B cell (primary cell): ENCODE measurements around the gene KIAA0753. TPM values are rescaled to one million over a fixed set of nuclear protein-coding genes. Genes with fewer than 3 reads are reported as not detected.
"Not testable (repeated sequence)": the region's sequence is repeated elsewhere in the genome, so short reads cannot be mapped to it uniquely, and the experiment has no call there.

Source experiments
- ATAC-seq: fragments of 200-7000 bp; cut with Tn5 transposase; one replicate; pipeline ENCODE4 v1.10.0; 2021; ENCODE audit warnings: low read depth, mild to moderate bottlenecking, moderate number of reproducible peaks, moderate library complexity
- CTCF ChIA-PET: fragments of 350-600 bp; sonication (Branson Sonifier 250); formaldehyde crosslinking; loops from one replicate; lab custom pipeline; 2021; ENCODE audit warnings: antibody characterized with exemption, inconsistent platforms; lab: Charles Lee
- POLR2A ChIA-PET: fragments of 350-600 bp; sonication (Branson Sonifier 250); formaldehyde crosslinking; loops from one replicate; lab custom pipeline; 2021; ENCODE audit warnings: antibody characterized with exemption; lab: Charles Lee
- DNase-seq: peaks from one replicate; pipeline ENCODE4 v3.0.0; 2013
- H2AFZ ChIP-seq: 2 replicates; pipeline ENCODE4 v1.6.1; 2012; ENCODE audit warnings: mild to moderate bottlenecking, low read depth, low read length; ENCODE audit not compliant: insufficient read depth, poor library complexity, severe bottlenecking
- H3K27ac ChIP-seq, 2 donors: 1 replicate in 1 of 2; 2 replicates in 1 of 2; pipeline ENCODE4 v1.5.1; 2012 to 2013; ENCODE audit warnings: low read length in 2 of 2, mild to moderate bottlenecking in 2 of 2, moderate library complexity in 1 of 2
- H3K27me3 ChIP-seq, 4 experiments: fragments of 200-600 bp in 1 of 4; sonication (generic) in 1 of 4; replicated peaks in 1 of 4; 1 replicate in 2 of 4; 2 replicates in 2 of 4; pipeline versions ENCODE4 v1.6.1 to v1.7.0; 2013 to 2016; ENCODE audit warnings: low read length in 3 of 4, mild to moderate bottlenecking in 2 of 4, mixed read lengths in 1 of 4, moderate library complexity in 1 of 4; ENCODE audit not compliant: insufficient read depth in 4 of 4, control insufficient read depth in 3 of 4; ENCODE audit errors: control extremely low read depth in 1 of 4
- H3K36me3 ChIP-seq, 2 experiments: replicated peaks in 1 of 2; 1 replicate in 1 of 2; 2 replicates in 1 of 2; pipeline versions ENCODE4 v1.6.1 to v1.7.1; 2013; ENCODE audit warnings: low read length in 1 of 2; ENCODE audit not compliant: insufficient read depth in 2 of 2, control insufficient read depth in 1 of 2; ENCODE audit errors: control extremely low read depth in 1 of 2, extremely low read depth in 1 of 2
- H3K4me1 ChIP-seq, 2 donors: fragments of 200-600 bp in 1 of 2; sonication (generic) in 1 of 2; 1 replicate in 1 of 2; 2 replicates in 1 of 2; pipeline versions ENCODE4 v1.5.1 to v1.6.1; 2013 to 2017; ENCODE audit warnings: low read length in 2 of 2; ENCODE audit not compliant: control insufficient read depth in 2 of 2, insufficient read depth in 2 of 2
- H3K4me2 ChIP-seq: replicated peaks from 2 replicates; pipeline ENCODE3; 2012; ENCODE audit warnings: mild to moderate bottlenecking, low read depth, low read length; ENCODE audit not compliant: poor library complexity, severe bottlenecking
- H3K4me3 ChIP-seq, 5 experiments: fragments of 200-600 bp in 1 of 5; sonication (generic) in 1 of 5; 1 replicate in 3 of 5; 2 replicates in 2 of 5; pipeline versions ENCODE4 v1.5.1 to v1.7.0; 2011 to 2016; ENCODE audit warnings: low read length in 4 of 5, mild to moderate bottlenecking in 4 of 5, low read depth in 2 of 5, control low read depth in 1 of 5, moderate library complexity in 1 of 5; ENCODE audit not compliant: insufficient read depth in 1 of 5; ENCODE audit errors: control extremely low read depth in 1 of 5, extremely low read depth in 1 of 5
- H3K79me2 ChIP-seq: fragments of 200-600 bp; sonication (generic); one replicate; pipeline ENCODE4 v1.6.0; 2016; ENCODE audit warnings: low read length; ENCODE audit not compliant: control insufficient read depth, insufficient read depth
- H3K9ac ChIP-seq: fragments of 200-600 bp; sonication (generic); 2 replicates; pipeline ENCODE4 v1.6.1; 2017; ENCODE audit warnings: mild to moderate bottlenecking, low read length, moderate library complexity
- H3K9me3 ChIP-seq, 3 donors: one replicate each; pipeline versions ENCODE4 v1.6.1 to v1.7.1; 2013; ENCODE audit warnings: low read length in 2 of 3; ENCODE audit not compliant: control insufficient read depth in 2 of 3, insufficient read depth in 1 of 3; ENCODE audit errors: control extremely low read depth in 1 of 3
- H4K20me1 ChIP-seq: 2 replicates; pipeline ENCODE4 v1.6.0; 2012; ENCODE audit warnings: mild to moderate bottlenecking, low read length; ENCODE audit not compliant: insufficient read depth, control insufficient read depth, poor library complexity, severe bottlenecking
- H3K27ac Mint-ChIP-seq: one replicate; pipeline ENCODE4 v1.8.0; 2021; ENCODE audit warnings: mixed read lengths
- H3K27me3 Mint-ChIP-seq: one replicate; pipeline ENCODE4 v1.8.0; 2021; ENCODE audit warnings: mixed read lengths
- H3K4me1 Mint-ChIP-seq: one replicate; pipeline ENCODE4 v1.8.0; 2021; ENCODE audit warnings: mixed read lengths
- H3K4me3 Mint-ChIP-seq: one replicate; pipeline ENCODE4 v1.8.0; 2021; ENCODE audit warnings: mixed read lengths
- H3K9me3 Mint-ChIP-seq: one replicate; pipeline ENCODE4 v1.8.0; 2022; ENCODE audit warnings: mixed read lengths; ENCODE audit not compliant: insufficient read depth
- EZH2 ChIP-seq: IDR thresholded peaks from 2 replicates; pipeline ENCODE4 v1.6.1; 2012; ENCODE audit warnings: borderline replicate concordance, low read depth, mild to moderate bottlenecking, moderate library complexity, low read length; ENCODE audit not compliant: insufficient read depth, poor library complexity, severe bottlenecking
- WGBS: methylation state at CpG from one replicate; pipeline ENCODE4 v1.1.5; 2013; ENCODE audit warnings: missing lambda C conversion rate; ENCODE audit not compliant: insufficient coverage; 5-methylcytosine and 5-hydroxymethylcytosine counted together
- intact Hi-C: fragments of 100-400 bp; cut with micrococcal nuclease; formaldehyde crosslinking; loops from one replicate; pipeline ENCODE4 v1.10.0; 2022
- polyA plus RNA-seq: library from polyadenylated mRNA; depleted of rRNA; stranded (reverse); fragments of >200 nt; gene quantifications from 2 replicates; pipeline ENCODE4 v1.2.3, GENCODE V29; 2012
- total RNA-seq, 2 donors: library from RNA; stranded (reverse); fragments of 120-200 nt in 1 of 2; gene quantifications; 1 replicate in 1 of 2; 2 replicates in 1 of 2; pipeline versions ENCODE4 v1.2.3 to v1.2.4, GENCODE V29; 2013 to 2022
- TF ChIP-seq, protein P1 (sequence below): fragments of 200-600 bp; IDR thresholded peaks from one replicate; pipeline ENCODE4 v1.8.0; 2022; ENCODE audit warnings: antibody characterized with exemption, mild to moderate bottlenecking

The KIAA0753 gene
- total and polyA plus RNA-seq, 2 donors (not counting 1 experiment from before 2014, with no cell fraction given), result 6.3 to 29.1 TPM

DNA sequence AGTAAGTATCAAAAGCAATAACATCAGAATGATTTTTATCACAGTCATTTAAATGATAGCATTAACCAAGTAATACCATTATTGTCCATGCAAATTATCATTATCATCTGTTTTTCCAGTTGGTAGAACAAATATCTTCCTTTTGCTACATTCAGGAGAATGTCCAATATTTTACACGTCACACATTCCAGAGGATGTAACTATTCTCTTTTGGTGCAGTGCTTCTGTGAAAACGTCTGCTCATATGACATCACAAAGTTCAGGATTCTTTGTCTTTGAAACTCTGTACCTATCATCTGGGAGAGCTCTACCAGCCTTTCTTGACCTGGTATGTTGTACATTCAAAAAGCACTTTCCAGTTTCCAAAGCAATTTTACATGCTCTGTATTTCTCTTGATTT, 44.0 kb downstream of the KIAA0753 start:
- Histone ChIP-seq H3K9ac (no peak overlapping the region), H3K9me3 (no peaks in the 10 kb centered on the region), H3K4me1 (peaks cover 11 to 12% of the 10 kb centered on the region in 2 donors), H3K4me3 (no peak overlapping the region), H4K20me1 (no peaks in the 10 kb centered on the region), H3K27ac (no peak overlapping the region), H3K79me2 (no peaks in the 10 kb centered on the region), H3K36me3 (peaks cover 15 to 27% of the 10 kb centered on the region in 2 experiments), H3K27me3 (no peaks in the 10 kb centered on the region), H3K4me2 (no peak overlapping the region), H2AFZ (no peak overlapping the region)
- Mint-ChIP-seq H3K4me1 (peaks cover 14% of the 10 kb centered on the region), H3K9me3 (no peaks in the 10 kb centered on the region), H3K27me3 (no peaks in the 10 kb centered on the region), H3K27ac (no peak overlapping the region), H3K4me3 (no peak overlapping the region)
- CTCF ChIA-PET, result no interaction called here
- 100% methylated on average over 1 of the region's 2 CpGs for WGBS
- ATAC-seq (no peak), DNase-seq (no peak)
- intact Hi-C loops, result loop anchor here (5.0 kb wide), 1 partner anchor 124 kb away; no protein-coding TSS in a partner anchor
- TF ChIP-seq, protein P1, sequence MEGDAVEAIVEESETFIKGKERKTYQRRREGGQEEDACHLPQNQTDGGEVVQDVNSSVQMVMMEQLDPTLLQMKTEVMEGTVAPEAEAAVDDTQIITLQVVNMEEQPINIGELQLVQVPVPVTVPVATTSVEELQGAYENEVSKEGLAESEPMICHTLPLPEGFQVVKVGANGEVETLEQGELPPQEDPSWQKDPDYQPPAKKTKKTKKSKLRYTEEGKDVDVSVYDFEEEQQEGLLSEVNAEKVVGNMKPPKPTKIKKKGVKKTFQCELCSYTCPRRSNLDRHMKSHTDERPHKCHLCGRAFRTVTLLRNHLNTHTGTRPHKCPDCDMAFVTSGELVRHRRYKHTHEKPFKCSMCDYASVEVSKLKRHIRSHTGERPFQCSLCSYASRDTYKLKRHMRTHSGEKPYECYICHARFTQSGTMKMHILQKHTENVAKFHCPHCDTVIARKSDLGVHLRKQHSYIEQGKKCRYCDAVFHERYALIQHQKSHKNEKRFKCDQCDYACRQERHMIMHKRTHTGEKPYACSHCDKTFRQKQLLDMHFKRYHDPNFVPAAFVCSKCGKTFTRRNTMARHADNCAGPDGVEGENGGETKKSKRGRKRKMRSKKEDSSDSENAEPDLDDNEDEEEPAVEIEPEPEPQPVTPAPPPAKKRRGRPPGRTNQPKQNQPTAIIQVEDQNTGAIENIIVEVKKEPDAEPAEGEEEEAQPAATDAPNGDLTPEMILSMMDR, result no peak
- TF ChIP-seq EZH2, result no peak
- POLR2A ChIA-PET, result no interaction called here

DNA sequence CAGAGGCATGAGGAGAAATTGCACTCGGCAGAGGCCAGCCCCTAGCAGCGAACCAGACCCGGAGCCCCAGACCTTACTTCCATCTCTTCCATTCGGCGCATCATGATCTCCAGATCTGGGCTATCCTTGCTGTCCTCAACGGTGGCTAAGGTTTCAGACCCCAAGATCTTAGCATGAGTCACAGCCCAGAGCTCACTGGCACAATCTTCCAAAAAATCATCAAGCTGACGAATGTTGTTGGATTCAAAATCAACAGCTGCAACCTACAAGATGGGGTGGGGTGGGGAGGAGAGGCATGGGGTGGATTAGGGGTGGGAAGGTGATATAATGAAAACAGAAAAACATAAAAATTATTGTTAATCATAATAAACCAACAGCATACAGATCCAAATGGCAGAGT, 44.4 kb downstream of the KIAA0753 start:
- no peaks in the 10 kb centered on the region for H4K20me1 ChIP-seq
- ChIA-PET POLR2A (no interaction called here), CTCF (no interaction called here)
- H3K9ac ChIP-seq, result no peak overlapping the region
- DNase-seq, result no peak
- H2AFZ ChIP-seq, result no peak overlapping the region
- H3K4me3 ChIP-seq, result no peak overlapping the region
- WGBS, result 96% methylated on average over 4 of the region's 7 CpGs
- peaks cover 14% of the 10 kb centered on the region for H3K4me1 Mint-ChIP-seq
- H3K27me3 Mint-ChIP-seq, result no peaks in the 10 kb centered on the region
- no peak overlapping the region for H3K27ac ChIP-seq
- H3K4me1 ChIP-seq, result peaks cover 11 to 12% of the 10 kb centered on the region in 2 donors
- intact Hi-C loops, result loop anchor here (5.0 kb wide), 1 partner anchor 124 kb away; no protein-coding TSS in a partner anchor
- H3K4me3 Mint-ChIP-seq, result no peak overlapping the region
- peaks cover 15 to 31% of the 10 kb centered on the region in 2 experiments for H3K36me3 ChIP-seq
- no peaks in the 10 kb centered on the region for H3K9me3 ChIP-seq
- no peak overlapping the region for H3K27ac Mint-ChIP-seq
- TF ChIP-seq EZH2, result no peak
- TF ChIP-seq, protein P1, result no peak
- H3K4me2 ChIP-seq, result no peak overlapping the region
- H3K9me3 Mint-ChIP-seq, result no peaks in the 10 kb centered on the region
- no peak for ATAC-seq
- no peaks in the 10 kb centered on the region for H3K27me3 ChIP-seq
- H3K79me2 ChIP-seq, result no peaks in the 10 kb centered on the region

DNA sequence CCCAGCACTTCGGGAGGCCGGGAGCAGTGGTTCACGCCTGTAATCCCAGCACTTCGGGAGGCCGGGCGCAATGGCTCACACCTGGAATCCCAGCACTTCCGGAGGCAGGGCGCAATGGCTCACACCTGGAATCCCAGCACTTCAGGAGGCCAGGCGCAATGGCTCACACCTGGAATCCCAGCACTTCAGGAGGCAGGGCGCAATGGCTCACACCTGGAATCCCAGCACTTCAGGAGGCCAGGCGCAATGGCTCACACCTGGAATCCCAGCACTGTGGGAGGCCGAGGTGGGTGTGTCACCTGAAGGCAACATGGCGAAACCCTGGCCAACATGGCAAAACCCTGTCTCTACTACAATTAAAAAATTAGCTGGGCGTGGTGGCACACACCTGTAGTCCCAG, 47.1 kb downstream of the KIAA0753 start:
- intact Hi-C loops, H3K9me3 Mint-ChIP-seq, H4K20me1 ChIP-seq, H3K4me1 ChIP-seq, CTCF ChIA-PET, H3K27ac Mint-ChIP-seq, H3K27me3 Mint-ChIP-seq, H3K79me2 ChIP-seq, ATAC-seq, H2AFZ ChIP-seq, DNase-seq, H3K4me2 ChIP-seq, H3K4me1 Mint-ChIP-seq, H3K4me3 ChIP-seq, H3K4me3 Mint-ChIP-seq, H3K27me3 ChIP-seq, POLR2A ChIA-PET, H3K9ac ChIP-seq, H3K9me3 ChIP-seq, H3K27ac ChIP-seq: not testable (repeated sequence)
- WGBS, result 98% methylated on average over 12 of the region's 14 CpGs
- peaks cover 26 to 51% of the 10 kb centered on the region in 2 experiments for H3K36me3 ChIP-seq
